ENCODE results near the gene CYP2C19.
"Not testable (repeated sequence)": the region's sequence is repeated elsewhere in the genome, so short reads cannot be mapped to it uniquely, and the experiment has no call there.

The CYP2C19 gene

GRCh38 chr10:94760586-94761178, 1.8 kb upstream of the CYP2C19 start:
- POLR2A ChIA-PET, result no interaction called here
- H3K36me3 ChIP-seq (ENCODE audit: control insufficient read depth in 4 of 4, insufficient read depth in 4 of 4, low read length in 3 of 4), result no peaks in the 10 kb centered on the region
- H3K4me3 ChIP-seq (ENCODE audit: control insufficient read depth in 1 of 7, extremely low read depth in 1 of 7, insufficient read depth in 4 of 7, low read depth in 2 of 7, low read length in 6 of 7), result no peak overlapping the region
- H3K27ac ChIP-seq (ENCODE audit: insufficient read depth in 1 of 2, low read depth in 1 of 2, low read length in 2 of 2, poor library complexity in 1 of 2, severe bottlenecking in 2 of 2), result no peak overlapping the region
- WGBS (ENCODE audit: insufficient coverage), result 100% methylated on average over 1 of the region's 2 CpGs
- DNase-seq, result no peak
- H3K9me3 ChIP-seq (ENCODE audit: control extremely low read depth in 1 of 5, control insufficient read depth in 4 of 5, insufficient read depth in 2 of 5, low read depth in 1 of 5, low read length in 4 of 5), result no peaks in the 10 kb centered on the region
- H3K27me3 ChIP-seq (replicated peaks in 2 of 5; ENCODE audit: control insufficient read depth in 4 of 5, insufficient read depth in 5 of 5, low read length in 4 of 5), result no peaks in the 10 kb centered on the region
- H3K4me1 ChIP-seq (ENCODE audit: control extremely low read depth in 1 of 4, control insufficient read depth in 4 of 4, insufficient read depth in 4 of 4, low read length in 3 of 4), result peaks cover 0 to 3% (median 0%) of the 10 kb centered on the region in 4 experiments
- CTCF ChIA-PET, result no interaction called here

GRCh38 chr10:94775425-94775824, 12.9 kb downstream of the CYP2C19 start:
- H3K36me3 ChIP-seq (ENCODE audit: control insufficient read depth in 4 of 4, insufficient read depth in 4 of 4, low read length in 3 of 4); H3K4me1 ChIP-seq (ENCODE audit: control extremely low read depth in 1 of 4, control insufficient read depth in 4 of 4, insufficient read depth in 4 of 4, low read length in 3 of 4); H3K27me3 ChIP-seq (replicated peaks in 2 of 5; ENCODE audit: control insufficient read depth in 4 of 5, insufficient read depth in 5 of 5, low read length in 4 of 5); H3K27ac ChIP-seq (ENCODE audit: insufficient read depth in 1 of 2, low read depth in 1 of 2, low read length in 2 of 2, poor library complexity in 1 of 2, severe bottlenecking in 2 of 2); CTCF ChIA-PET; DNase-seq; POLR2A ChIA-PET; H3K9me3 ChIP-seq (ENCODE audit: control extremely low read depth in 1 of 5, control insufficient read depth in 4 of 5, insufficient read depth in 2 of 5, low read depth in 1 of 5, low read length in 4 of 5); H3K4me3 ChIP-seq (ENCODE audit: control insufficient read depth in 1 of 7, extremely low read depth in 1 of 7, insufficient read depth in 4 of 7, low read depth in 2 of 7, low read length in 6 of 7): not testable (repeated sequence)
- no CpG with 5 or more reads among the region's 6 CpGs for WGBS (ENCODE audit: insufficient coverage)

- Histone ChIP-seq H3K36me3 (ENCODE audit: control insufficient read depth in 4 of 4, insufficient read depth in 4 of 4, low read length in 3 of 4) (no peaks in the 10 kb centered on the region), H3K4me1 (ENCODE audit: control extremely low read depth in 1 of 4, control insufficient read depth in 4 of 4, insufficient read depth in 4 of 4, low read length in 3 of 4) (no peaks in the 10 kb centered on the region), H3K9me3 (ENCODE audit: control extremely low read depth in 1 of 5, control insufficient read depth in 4 of 5, insufficient read depth in 2 of 5, low read depth in 1 of 5, low read length in 4 of 5) (peaks cover 0 to 2% (median 0%) of the 10 kb centered on the region in 5 experiments), H3K27me3 (replicated peaks in 2 of 5; ENCODE audit: control insufficient read depth in 4 of 5, insufficient read depth in 5 of 5, low read length in 4 of 5) (no peaks in the 10 kb centered on the region), H3K27ac (ENCODE audit: insufficient read depth in 1 of 2, low read depth in 1 of 2, low read length in 2 of 2, poor library complexity in 1 of 2, severe bottlenecking in 2 of 2) (no peak overlapping the region), H3K4me3 (ENCODE audit: control insufficient read depth in 1 of 7, extremely low read depth in 1 of 7, insufficient read depth in 4 of 7, low read depth in 2 of 7, low read length in 6 of 7) (no peak overlapping the region)
- POLR2A ChIA-PET, result no interaction called here
- 93% methylated on average over 4 of the region's 5 CpGs for WGBS (ENCODE audit: insufficient coverage)
- CTCF ChIA-PET, result no interaction called here
- DNase-seq, result no peak
Observed at GRCh38 chr10:94777886-94778458, 15.5 kb downstream of the CYP2C19 start.

GRCh38 chr10:94780844-94781243, 18.4 kb downstream of the CYP2C19 start:
- 83% methylated on average over 1 of the region's 1 CpG for WGBS (ENCODE audit: insufficient coverage)
- Histone ChIP-seq H3K4me1 (ENCODE audit: control extremely low read depth in 1 of 4, control insufficient read depth in 4 of 4, insufficient read depth in 4 of 4, low read length in 3 of 4) (no peaks in the 10 kb centered on the region), H3K36me3 (ENCODE audit: control insufficient read depth in 4 of 4, insufficient read depth in 4 of 4, low read length in 3 of 4) (no peaks in the 10 kb centered on the region), H3K27me3 (replicated peaks in 2 of 5; ENCODE audit: control insufficient read depth in 4 of 5, insufficient read depth in 5 of 5, low read length in 4 of 5) (no peaks in the 10 kb centered on the region), H3K4me3 (ENCODE audit: control insufficient read depth in 1 of 7, extremely low read depth in 1 of 7, insufficient read depth in 4 of 7, low read depth in 2 of 7, low read length in 6 of 7) (no peak overlapping the region), H3K9me3 (ENCODE audit: control extremely low read depth in 1 of 5, control insufficient read depth in 4 of 5, insufficient read depth in 2 of 5, low read depth in 1 of 5, low read length in 4 of 5) (peaks cover 0 to 2% (median 0%) of the 10 kb centered on the region in 5 experiments), H3K27ac (ENCODE audit: insufficient read depth in 1 of 2, low read depth in 1 of 2, low read length in 2 of 2, poor library complexity in 1 of 2, severe bottlenecking in 2 of 2) (no peak overlapping the region)
- ChIA-PET CTCF (no interaction called here), POLR2A (no interaction called here)
- DNase-seq, result no peak

GRCh38 chr10:94784256-94784655, 21.8 kb downstream of the CYP2C19 start:
- DNase-seq, result no peak
- Histone ChIP-seq H3K4me1 (ENCODE audit: control extremely low read depth in 1 of 4, control insufficient read depth in 4 of 4, insufficient read depth in 4 of 4, low read length in 3 of 4) (no peaks in the 10 kb centered on the region), H3K27me3 (replicated peaks in 2 of 5; ENCODE audit: control insufficient read depth in 4 of 5, insufficient read depth in 5 of 5, low read length in 4 of 5) (no peaks in the 10 kb centered on the region), H3K9me3 (ENCODE audit: control extremely low read depth in 1 of 5, control insufficient read depth in 4 of 5, insufficient read depth in 2 of 5, low read depth in 1 of 5, low read length in 4 of 5) (no peaks in the 10 kb centered on the region), H3K27ac (ENCODE audit: insufficient read depth in 1 of 2, low read depth in 1 of 2, low read length in 2 of 2, poor library complexity in 1 of 2, severe bottlenecking in 2 of 2) (no peak overlapping the region), H3K36me3 (ENCODE audit: control insufficient read depth in 4 of 4, insufficient read depth in 4 of 4, low read length in 3 of 4) (no peaks in the 10 kb centered on the region), H3K4me3 (ENCODE audit: control insufficient read depth in 1 of 7, extremely low read depth in 1 of 7, insufficient read depth in 4 of 7, low read depth in 2 of 7, low read length in 6 of 7) (no peak overlapping the region)
- ChIA-PET CTCF (no interaction called here), POLR2A (no interaction called here)

- POLR2A ChIA-PET, result no interaction called here
- CTCF ChIA-PET, result no interaction called here
- Histone ChIP-seq H3K9me3 (ENCODE audit: control extremely low read depth in 1 of 5, control insufficient read depth in 4 of 5, insufficient read depth in 2 of 5, low read depth in 1 of 5, low read length in 4 of 5) (no peaks in the 10 kb centered on the region), H3K27me3 (replicated peaks in 2 of 5; ENCODE audit: control insufficient read depth in 4 of 5, insufficient read depth in 5 of 5, low read length in 4 of 5) (no peaks in the 10 kb centered on the region), H3K4me3 (ENCODE audit: control insufficient read depth in 1 of 7, extremely low read depth in 1 of 7, insufficient read depth in 4 of 7, low read depth in 2 of 7, low read length in 6 of 7) (no peak overlapping the region), H3K4me1 (ENCODE audit: control extremely low read depth in 1 of 4, control insufficient read depth in 4 of 4, insufficient read depth in 4 of 4, low read length in 3 of 4) (no peaks in the 10 kb centered on the region), H3K36me3 (ENCODE audit: control insufficient read depth in 4 of 4, insufficient read depth in 4 of 4, low read length in 3 of 4) (no peaks in the 10 kb centered on the region), H3K27ac (ENCODE audit: insufficient read depth in 1 of 2, low read depth in 1 of 2, low read length in 2 of 2, poor library complexity in 1 of 2, severe bottlenecking in 2 of 2) (no peak overlapping the region)
- no CpG with 5 or more reads among the region's 2 CpGs for WGBS (ENCODE audit: insufficient coverage)
- no peak for DNase-seq
Observed at GRCh38 chr10:94785211-94785610, 22.7 kb downstream of the CYP2C19 start.

GRCh38 chr10:94800551-94800950, 38.1 kb downstream of the CYP2C19 start:
- CTCF ChIA-PET, result interaction anchor here (1.2 kb wide), 1 partner anchor 14 kb away, joined by 3 read pairs; no protein-coding TSS in a partner anchor
- DNase-seq; H3K4me1 ChIP-seq (ENCODE audit: control extremely low read depth in 1 of 4, control insufficient read depth in 4 of 4, insufficient read depth in 4 of 4, low read length in 3 of 4); H3K9me3 ChIP-seq (ENCODE audit: control extremely low read depth in 1 of 5, control insufficient read depth in 4 of 5, insufficient read depth in 2 of 5, low read depth in 1 of 5, low read length in 4 of 5); POLR2A ChIA-PET; H3K27ac ChIP-seq (ENCODE audit: insufficient read depth in 1 of 2, low read depth in 1 of 2, low read length in 2 of 2, poor library complexity in 1 of 2, severe bottlenecking in 2 of 2); H3K36me3 ChIP-seq (ENCODE audit: control insufficient read depth in 4 of 4, insufficient read depth in 4 of 4, low read length in 3 of 4); H3K4me3 ChIP-seq (ENCODE audit: control insufficient read depth in 1 of 7, extremely low read depth in 1 of 7, insufficient read depth in 4 of 7, low read depth in 2 of 7, low read length in 6 of 7); H3K27me3 ChIP-seq (replicated peaks in 2 of 5; ENCODE audit: control insufficient read depth in 4 of 5, insufficient read depth in 5 of 5, low read length in 4 of 5): not testable (repeated sequence)
- WGBS (ENCODE audit: insufficient coverage), result 96% methylated on average over 4 of the region's 4 CpGs
